Measurements from ENCODE around the gene FMN1. TPM values are rescaled to one million over a fixed set of nuclear protein-coding genes. Genes with fewer than 3 reads are reported as not detected.

Gene FMN1
- total RNA-seq, 2 donors from 2014 or later, result 5.4 to 9.4 TPM

- DNase-seq, result peak; percentile 24
- intact Hi-C loops (cut with DNase I), result no loop called here
- peak in 1 of 2 donors; percentile 36 for ATAC-seq
Measured at GRCh38 chr15:33201491-33202231, 7.1 kb upstream of the FMN1 start.

- intact Hi-C loops (cut with DNase I), result no loop called here
- DNase-seq (no peak), ATAC-seq (peak in 1 of 2 donors; percentile 31)
Measured at GRCh38 chr15:33200903-33201302, 6.4 kb upstream of the FMN1 start.

- ATAC-seq (no peak), DNase-seq (no peak)
- intact Hi-C loops (cut with DNase I), result no loop called here
Measured at GRCh38 chr15:33200444-33200843, 5.9 kb upstream of the FMN1 start.

- intact Hi-C loops (cut with DNase I), result no loop called here
- DNase-seq (no peak), ATAC-seq (no peak)
Measured at GRCh38 chr15:33198541-33198940, 4.0 kb upstream of the FMN1 start.

- intact Hi-C loops (cut with DNase I), result no loop called here
- no peak for ATAC-seq
- DNase-seq, result no peak
Measured at GRCh38 chr15:33197636-33198035, 3.1 kb upstream of the FMN1 start.

- ATAC-seq (peak in 1 of 2 donors; percentile 5), DNase-seq (peak; percentile 21)
- intact Hi-C loops (cut with DNase I), result no loop called here
Measured at GRCh38 chr15:33194237-33194636, 277 bp downstream of the FMN1 start.

GRCh38 chr15:33191591-33191990, 2.9 kb downstream of the FMN1 start:
- no peak for DNase-seq
- intact Hi-C loops (cut with DNase I), result no loop called here
- ATAC-seq, result no peak

- DNase-seq (no peak), ATAC-seq (no peak)
- intact Hi-C loops (cut with DNase I), result no loop called here
Measured at GRCh38 chr15:33190539-33190938, 4.0 kb downstream of the FMN1 start.

GRCh38 chr15:33188641-33189257, 5.8 kb downstream of the FMN1 start:
- ATAC-seq (peak in 1 of 2 donors; percentile 43), DNase-seq (no peak)

GRCh38 chr15:33188159-33188558, 6.4 kb downstream of the FMN1 start:
- intact Hi-C loops (cut with DNase I), result no loop called here

More at GRCh38 chr15:33188641-33189257, 5.8 kb downstream of the FMN1 start:
- intact Hi-C loops (cut with DNase I), result no loop called here

GRCh38 chr15:33183334-33183733, 11.2 kb downstream of the FMN1 start:
- no peak for DNase-seq
- intact Hi-C loops (cut with DNase I), result no loop called here
- no peak for ATAC-seq

More at GRCh38 chr15:33188159-33188558, 6.4 kb downstream of the FMN1 start:
- no peak for DNase-seq
- ATAC-seq, result no peak

- DNase-seq (no peak), ATAC-seq (no peak)
- intact Hi-C loops (cut with DNase I), result no loop called here
Measured at GRCh38 chr15:33182926-33183325, 11.6 kb downstream of the FMN1 start.

- ATAC-seq, result no peak
- DNase-seq, result no peak
- intact Hi-C loops (cut with DNase I), result no loop called here
Measured at GRCh38 chr15:33182278-33182905, 12.1 kb downstream of the FMN1 start.

GRCh38 chr15:33179874-33180273, 14.6 kb downstream of the FMN1 start:
- intact Hi-C loops (cut with DNase I), result no loop called here
- ATAC-seq, result no peak
- no peak for DNase-seq

- ATAC-seq, result no peak
- intact Hi-C loops (cut with DNase I), result no loop called here
Measured at GRCh38 chr15:33171202-33171601, 23.3 kb downstream of the FMN1 start.

GRCh38 chr15:33169625-33170024, 24.9 kb downstream of the FMN1 start:
- DNase-seq (no peak), ATAC-seq (no peak)
- intact Hi-C loops (cut with DNase I), result no loop called here

More at GRCh38 chr15:33171202-33171601, 23.3 kb downstream of the FMN1 start:
- no peak for DNase-seq

- intact Hi-C loops (cut with DNase I), result no loop called here
- no peak for DNase-seq
- no peak for ATAC-seq
Measured at GRCh38 chr15:33168444-33168843, 26.1 kb downstream of the FMN1 start.

- intact Hi-C loops (cut with DNase I), result no loop called here
- no peak for ATAC-seq
- no peak for DNase-seq
Measured at GRCh38 chr15:33163816-33164215, 30.7 kb downstream of the FMN1 start.

- intact Hi-C loops (cut with DNase I), result no loop called here
- ATAC-seq, result no peak
- DNase-seq, result no peak
Measured at GRCh38 chr15:33161209-33161608, 33.3 kb downstream of the FMN1 start.

GRCh38 chr15:33160581-33161165, 33.8 kb downstream of the FMN1 start:
- ATAC-seq (no peak), DNase-seq (no peak)
- intact Hi-C loops (cut with DNase I), result no loop called here

Data from left cardiac atrium (tissue), 4 donors.